H1 (cell line): ENCODE measurements around the gene ATP6V1G1. TPM values are rescaled to one million over a fixed set of nuclear protein-coding genes. Genes with fewer than 3 reads are reported as not detected.
A peak's percentile ranks its signal among the peaks of the same experiment; 100 is the strongest.
"Not testable (repeated sequence)": the region's sequence is repeated elsewhere in the genome, so short reads cannot be mapped to it uniquely, and the experiment has no call there.

ENCODE experiments used
- CTCF ChIA-PET: fragments of 300-600 bp; sonication (Branson Sonifier 250); formaldehyde crosslinking; loops from one replicate; lab custom pipeline; 2021; ENCODE audit not compliant: partially characterized antibody; lab: Charles Lee
- POLR2A ChIA-PET: fragments of 300-600 bp; sonication (Branson Sonifier 250); formaldehyde crosslinking; loops from one replicate; lab custom pipeline; 2021; ENCODE audit warnings: inconsistent platforms; ENCODE audit not compliant: partially characterized antibody; lab: Charles Lee
- DNase-seq, 2 experiments: peaks; one replicate each; pipeline versions ENCODE4 v3.0.0 to v3.0.0-alpha.2; 2010 to 2022; ENCODE audit warnings: low spot score in 2 of 2, low read depth in 1 of 2, mixed read lengths in 1 of 2
- FAIRE-seq: peaks from 2 replicates; lab custom pipeline; 2011; peaks lifted over from hg19 to GRCh38; lab: Jason Lieb, UNC
- H2AFZ ChIP-seq: 2 replicates; pipeline ENCODE4 v1.8.1; 2012; ENCODE audit warnings: low read length, inconsistent platforms
- H2AK5ac ChIP-seq: 2 replicates; pipeline ENCODE4 v1.6.1; 2013; ENCODE audit warnings: low read depth, low read length
- H2BK120ac ChIP-seq: replicated peaks from 2 replicates; pipeline ENCODE3; 2013; ENCODE audit warnings: low read depth, low read length, inconsistent platforms
- H2BK12ac ChIP-seq: 2 replicates; pipeline ENCODE4 v1.6.1; 2013; ENCODE audit warnings: low read depth, low read length
- H2BK15ac ChIP-seq: 2 replicates; pipeline ENCODE4 v1.6.1; 2013; ENCODE audit warnings: low read length
- H2BK20ac ChIP-seq: 2 replicates; pipeline ENCODE4 v1.6.1; 2013; ENCODE audit warnings: low read length
- H2BK5ac ChIP-seq: 2 replicates; pipeline ENCODE4 v1.6.1; 2013; ENCODE audit warnings: low read depth, low read length
- H3K14ac ChIP-seq: 2 replicates; pipeline ENCODE4 v1.6.1; 2013; ENCODE audit warnings: inconsistent platforms; ENCODE audit not compliant: insufficient read length
- H3K18ac ChIP-seq: 2 replicates; pipeline ENCODE4 v1.6.1; 2013; ENCODE audit warnings: low read length; ENCODE audit errors: extremely low read depth
- H3K23ac ChIP-seq: 2 replicates; pipeline ENCODE4 v1.6.1; 2013; ENCODE audit warnings: inconsistent platforms; ENCODE audit not compliant: insufficient read length
- H3K23me2 ChIP-seq: 2 replicates; pipeline ENCODE4 v1.6.1; 2013; ENCODE audit warnings: low read depth, low read length
- H3K27ac ChIP-seq: 2 replicates; pipeline ENCODE4 v1.6.1; 2011; ENCODE audit warnings: low read depth, low read length, inconsistent platforms
- H3K27me3 ChIP-seq, 4 experiments: replicated peaks in 1 of 4; 1 replicate in 1 of 4; 2 replicates in 3 of 4; pipeline versions ENCODE4 v1.6.1 to v1.8.1; 2011 to 2013; ENCODE audit warnings: low read length in 3 of 4, mild to moderate bottlenecking in 3 of 4, inconsistent platforms in 2 of 4, mixed read lengths in 2 of 4, moderate library complexity in 1 of 4; ENCODE audit not compliant: control insufficient read depth in 3 of 4, insufficient read depth in 3 of 4; ENCODE audit errors: extremely low read depth in 1 of 4
- H3K36me3 ChIP-seq, 4 experiments: 2 replicates each; pipeline versions ENCODE4 v1.6.1 to v1.8.1; 2011 to 2013; ENCODE audit warnings: mild to moderate bottlenecking in 4 of 4, low read length in 3 of 4, moderate library complexity in 2 of 4, control low read depth in 1 of 4, inconsistent platforms in 1 of 4; ENCODE audit not compliant: insufficient read depth in 4 of 4, control insufficient read depth in 2 of 4
- H3K4ac ChIP-seq: replicated peaks from 2 replicates; pipeline ENCODE3; 2013; ENCODE audit warnings: low read length, low read depth, mixed read lengths, inconsistent platforms; ENCODE audit not compliant: insufficient read length
- H3K4me1 ChIP-seq, 4 experiments: replicated peaks in 1 of 4; 1 replicate in 1 of 4; 2 replicates in 3 of 4; pipeline versions ENCODE4 v1.6.1 to v1.8.1; 2011 to 2013; ENCODE audit warnings: low read length in 3 of 4, inconsistent platforms in 2 of 4, mixed read lengths in 1 of 4; ENCODE audit not compliant: insufficient read depth in 4 of 4, control insufficient read depth in 3 of 4
- H3K4me2 ChIP-seq, 2 experiments: 2 replicates each; pipeline versions ENCODE4 v1.6.1 to v1.8.1; 2011 to 2013; ENCODE audit warnings: low read depth in 2 of 2, low read length in 2 of 2, control low read depth in 1 of 2, inconsistent platforms in 1 of 2, mild to moderate bottlenecking in 1 of 2; ENCODE audit not compliant: insufficient read depth in 1 of 2
- H3K4me3 ChIP-seq, 4 experiments: fragments of 200-600, 300-600 bp in 1 of 4; sonication (generic), shearing (Covaris generic), sonication (Bioruptor Twin) in 1 of 4; 2 replicates each; pipeline versions ENCODE4 v1.5.1 to v1.8.1; 2011 to 2016; ENCODE audit warnings: low read length in 4 of 4, low read depth in 3 of 4, control low read depth in 2 of 4, inconsistent platforms in 2 of 4, mild to moderate bottlenecking in 2 of 4, mixed read lengths in 1 of 4, moderate library complexity in 1 of 4; ENCODE audit not compliant: insufficient read depth in 2 of 4; ENCODE audit errors: extremely low read depth in 1 of 4
- H3K56ac ChIP-seq: replicated peaks from 2 replicates; pipeline ENCODE3; 2013; ENCODE audit warnings: low read depth, mild to moderate bottlenecking, mixed read lengths, low read length, inconsistent platforms; ENCODE audit not compliant: insufficient read length
- H3K79me1 ChIP-seq: 2 replicates; pipeline ENCODE4 v1.6.1; 2013; ENCODE audit warnings: low read depth, low read length, control low read depth
- H3K79me2 ChIP-seq, 2 experiments: 2 replicates each; pipeline versions ENCODE4 v1.6.1 to v1.8.1; 2012 to 2013; ENCODE audit warnings: low read length in 2 of 2, mild to moderate bottlenecking in 2 of 2, inconsistent platforms in 1 of 2; ENCODE audit not compliant: insufficient read depth in 2 of 2, control insufficient read depth in 1 of 2
- H3K9ac ChIP-seq, 4 experiments: replicated peaks in 1 of 4; 1 replicate in 1 of 4; 2 replicates in 3 of 4; pipeline versions ENCODE4 v1.6.1 to v1.8.1; 2011 to 2013; ENCODE audit warnings: low read depth in 3 of 4, low read length in 3 of 4, control low read depth in 2 of 4, mild to moderate bottlenecking in 2 of 4, moderate library complexity in 2 of 4, inconsistent platforms in 1 of 4; ENCODE audit errors: extremely low read depth in 1 of 4
- H3K9me3 ChIP-seq, 2 experiments: 2 replicates each; pipeline versions ENCODE4 v1.6.1 to v1.8.1; 2012 to 2013; ENCODE audit warnings: mild to moderate bottlenecking in 2 of 2, moderate library complexity in 2 of 2, control low read depth in 1 of 2, inconsistent platforms in 1 of 2, low read depth in 1 of 2, low read length in 1 of 2, mixed read lengths in 1 of 2; ENCODE audit not compliant: insufficient read depth in 2 of 2
- H4K20me1 ChIP-seq, 2 experiments: replicated peaks in 1 of 2; 2 replicates each; pipeline versions ENCODE3 to v1.8.1; 2011 to 2013; ENCODE audit warnings: inconsistent platforms in 2 of 2, low read length in 2 of 2, mild to moderate bottlenecking in 1 of 2; ENCODE audit not compliant: insufficient read depth in 2 of 2, control insufficient read depth in 1 of 2
- H4K5ac ChIP-seq: 2 replicates; pipeline ENCODE4 v1.6.1; 2013; ENCODE audit warnings: low read length, low read depth, mixed read lengths, inconsistent platforms; ENCODE audit not compliant: insufficient read length
- H4K8ac ChIP-seq: 2 replicates; pipeline ENCODE4 v1.8.0; 2013; ENCODE audit warnings: mild to moderate bottlenecking, moderate library complexity, low read length, inconsistent platforms; ENCODE audit not compliant: insufficient read depth; ENCODE audit errors: extremely low read depth
- H4K91ac ChIP-seq: replicated peaks from 2 replicates; pipeline ENCODE3; 2013; ENCODE audit warnings: low read length, mixed read lengths, inconsistent platforms; ENCODE audit not compliant: insufficient read length
- POLR2AphosphoS5 ChIP-seq: IDR thresholded peaks from 2 replicates; pipeline ENCODE4 v1.6.1; 2011; ENCODE audit warnings: low read depth, low read length
- WGBS, 2 experiments: shearing (Covaris generic) in 1 of 2; methylation state at CpG; one replicate each; pipeline versions ENCODE4 v1.1.6 to v1.1.7; 2013 to 2015; ENCODE audit warnings: low lambda C conversion rate in 2 of 2, mixed read lengths in 2 of 2, inconsistent platforms in 1 of 2, low coverage in 1 of 2, missing lambda C conversion rate in 1 of 2; ENCODE audit not compliant: insufficient replicate concordance in 2 of 2, insufficient coverage in 1 of 2, insufficient read length in 1 of 2; ENCODE audit errors: extremely low coverage in 1 of 2, missing lambda C conversion rate in 1 of 2; 5-methylcytosine and 5-hydroxymethylcytosine counted together
- polyA plus RNA-seq, 7 experiments: library from polyadenylated mRNA; depleted of rRNA in 3 of 7; stranded (reverse) in 5 of 7; unstranded in 2 of 7; fragments of >200 nt in 5 of 7; fragments of 200-250 nt in 2 of 7; gene quantifications; 1 replicate in 5 of 7; 2 replicates in 1 of 7; 4 replicates in 1 of 7; pipeline versions ENCODE4 v1.2.1 to v1.2.3, GENCODE V29; 2011 to 2013; ENCODE audit warnings: missing spikeins in 2 of 7, mixed read lengths in 2 of 7
- total RNA-seq: library from RNA; stranded (reverse); fragmentation: NEBNext Ultra II Directional; extraction: Animal tissue kit (Norgen Biotek cat#: 25700); gene quantifications from 2 replicates; pipeline ENCODE4 v1.2.1, GENCODE V29; 2021

ATP6V1G1 gene
- total and polyA plus RNA-seq, 2 of the 8 experiments (the other 6 are each of a cell fraction or from before 2014, with no cell fraction given), result 112 to 124 TPM

DNA sequence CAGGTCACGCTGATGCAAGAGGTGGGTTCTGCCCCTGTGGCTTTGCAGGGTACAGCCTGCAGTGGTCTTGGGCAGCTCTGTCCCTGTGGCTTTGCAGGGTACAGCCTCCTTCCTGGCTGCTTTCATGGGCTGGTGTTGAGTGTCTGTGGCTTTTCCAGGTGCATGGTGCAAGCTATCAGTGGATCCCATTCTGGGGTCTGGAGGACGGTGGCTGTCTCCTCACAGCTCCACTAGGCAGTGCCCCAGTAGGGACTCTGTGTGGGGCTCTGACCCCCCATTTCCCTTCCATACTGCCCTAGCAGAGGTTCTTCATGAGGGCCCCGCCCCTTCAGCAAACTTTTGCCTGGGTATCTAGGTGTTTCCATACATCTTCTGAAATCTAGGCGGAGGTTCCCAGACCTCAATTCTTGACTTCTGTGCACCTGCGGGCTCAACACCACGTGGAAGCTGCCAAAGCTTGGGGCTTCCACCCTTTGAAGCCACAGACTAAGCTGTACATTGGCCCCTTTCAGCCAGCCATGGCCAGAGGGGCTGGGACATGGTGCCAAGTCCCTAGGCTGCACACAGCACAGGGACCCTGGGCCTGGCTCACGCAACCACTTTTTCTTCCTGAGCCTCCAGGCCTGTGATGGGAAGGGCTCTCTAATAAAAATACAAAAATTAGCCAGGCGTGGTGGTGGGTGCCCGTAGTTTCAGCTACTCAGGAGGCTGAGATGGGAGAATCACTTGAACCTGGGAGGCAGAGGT lies 13.1 kb downstream of the ATP6V1G1 start:
- 94% methylated on average over 9 of the region's 9 CpGs; no CpG with 5 or more reads in 1 of the 2 experiments for WGBS, 2 experiments
- not testable (repeated sequence) for DNase-seq, H2AFZ ChIP-seq, H4K8ac ChIP-seq, H2BK15ac ChIP-seq, H2BK120ac ChIP-seq, H2BK12ac ChIP-seq, H4K5ac ChIP-seq, H3K14ac ChIP-seq, H3K27me3 ChIP-seq, H3K27ac ChIP-seq, H3K23ac ChIP-seq, FAIRE-seq, H3K9me3 ChIP-seq, H3K4me1 ChIP-seq, H2BK20ac ChIP-seq, H3K4ac ChIP-seq, H3K56ac ChIP-seq, H3K18ac ChIP-seq, H3K79me2 ChIP-seq, H3K4me2 ChIP-seq, H3K23me2 ChIP-seq, H4K20me1 ChIP-seq, H2BK5ac ChIP-seq, H2AK5ac ChIP-seq, H3K9ac ChIP-seq, H4K91ac ChIP-seq, H3K79me1 ChIP-seq, H3K4me3 ChIP-seq
- ChIA-PET CTCF (interaction anchor here (0.8 to 2.5 kb wide), 8 partner anchors 9 to 166 kb away, joined by 3 to 7 read pairs (median 4); partner anchors contain the start of gene ATP6V1G1), POLR2A (interaction anchor here (0.8 to 3.4 kb wide), 9 partner anchors 8 to 193 kb away, joined by 3 to 63 read pairs (median 4); partner anchors contain the start of genes ATP6V1G1 and TMEM268)
- TF ChIP-seq POLR2AphosphoS5, result peak; percentile 59; the same call in 1 of the 2 replicates
- H3K36me3 ChIP-seq, result peaks cover 3 to 33% (median 24%) of the 10 kb centered on the region in 4 experiments; a peak in 7 of 8 replicates
